ENCODE results near the gene PLEKHS1.
"Not testable (repeated sequence)": the region's sequence is repeated elsewhere in the genome, so short reads cannot be mapped to it uniquely, and the experiment has no call there.

Gene PLEKHS1

DNA sequence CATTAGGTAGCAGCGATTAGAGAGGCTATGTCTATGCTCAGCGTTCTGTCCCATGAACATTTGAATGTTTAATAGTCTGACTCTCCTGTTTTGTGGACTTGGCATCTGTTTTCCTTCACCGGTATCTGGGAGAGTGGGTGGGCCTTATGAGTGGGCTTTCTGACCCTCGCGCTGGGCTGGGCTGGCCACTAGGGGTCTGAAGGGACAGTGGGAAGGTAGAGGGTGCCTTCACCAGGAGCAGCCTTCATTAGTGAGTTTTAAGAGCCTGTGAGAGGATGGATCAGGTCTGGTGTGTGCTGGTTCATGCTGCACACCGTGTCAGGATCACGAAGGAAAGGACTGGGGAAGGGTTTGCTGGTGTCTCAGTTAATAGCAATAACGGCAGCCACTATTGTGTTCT, 69.0 kb downstream of the PLEKHS1 start:
- H3K27me3 ChIP-seq (replicated peaks; ENCODE audit: control insufficient read depth, insufficient read depth, low read length, poor library complexity, severe bottlenecking), result no peaks in the 10 kb centered on the region
- H3K27ac ChIP-seq (ENCODE audit: insufficient read depth, low read length, poor library complexity, severe bottlenecking), result no peak overlapping the region
- no peaks in the 10 kb centered on the region for H3K9me3 ChIP-seq (ENCODE audit: control insufficient read depth, low read length)
- no peak overlapping the region for H3K4me3 ChIP-seq (ENCODE audit: insufficient read depth, low read depth, low read length, poor library complexity, severe bottlenecking)
- no peaks in the 10 kb centered on the region for H3K36me3 ChIP-seq (ENCODE audit: control insufficient read depth, insufficient read depth, low read length)
- H3K4me1 ChIP-seq (ENCODE audit: control insufficient read depth, insufficient read depth, low read length, poor library complexity, severe bottlenecking), result no peaks in the 10 kb centered on the region
- DNase-seq, result no peak

DNA sequence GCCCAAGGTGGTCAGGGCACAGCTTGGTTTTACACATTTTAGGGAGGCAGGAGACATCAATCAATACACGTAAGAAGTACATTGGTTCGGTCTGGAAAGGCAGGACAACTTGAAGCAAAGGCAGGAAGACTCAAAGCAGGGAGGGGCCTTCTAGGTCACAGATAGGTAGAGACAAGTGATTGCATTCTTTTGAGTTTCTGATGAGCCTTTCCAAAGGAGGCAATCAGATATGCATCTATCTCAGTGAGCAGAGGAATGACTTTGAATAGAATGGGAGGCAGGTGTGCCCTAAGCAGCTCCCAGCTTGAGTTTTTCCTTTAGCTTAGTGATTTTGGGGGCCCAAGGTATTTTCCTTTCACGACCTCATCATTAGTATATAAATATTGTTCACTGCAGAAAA, 69.8 kb downstream of the PLEKHS1 start:
- not testable (repeated sequence) for H3K4me1 ChIP-seq (ENCODE audit: control insufficient read depth, insufficient read depth, low read length, poor library complexity, severe bottlenecking); H3K9me3 ChIP-seq (ENCODE audit: control insufficient read depth, low read length); H3K27ac ChIP-seq (ENCODE audit: insufficient read depth, low read length, poor library complexity, severe bottlenecking); H3K4me3 ChIP-seq (ENCODE audit: insufficient read depth, low read depth, low read length, poor library complexity, severe bottlenecking); DNase-seq; H3K36me3 ChIP-seq (ENCODE audit: control insufficient read depth, insufficient read depth, low read length); H3K27me3 ChIP-seq (replicated peaks; ENCODE audit: control insufficient read depth, insufficient read depth, low read length, poor library complexity, severe bottlenecking)

DNA sequence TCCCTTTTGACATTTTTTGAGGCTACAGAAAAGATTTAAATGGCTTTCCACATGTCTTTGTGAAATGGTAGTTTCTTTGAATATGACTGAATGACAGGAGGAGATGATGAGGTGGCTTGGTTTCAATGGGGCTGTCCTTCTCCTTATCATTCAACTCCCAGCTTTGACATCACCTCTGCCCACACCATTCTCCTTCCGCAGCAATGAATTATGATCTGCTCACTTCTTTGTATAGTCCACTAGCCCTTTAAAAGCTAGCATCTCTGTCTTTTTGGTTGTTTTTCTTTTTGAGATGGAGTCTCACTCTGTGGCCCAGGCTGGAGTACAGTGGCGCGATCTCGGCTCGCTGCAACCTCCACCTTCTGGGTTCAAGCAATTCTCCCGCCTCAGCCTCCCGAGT, 70.7 kb downstream of the PLEKHS1 start:
- no peak overlapping the region for H3K4me3 ChIP-seq (ENCODE audit: insufficient read depth, low read depth, low read length, poor library complexity, severe bottlenecking)
- H3K9me3 ChIP-seq (ENCODE audit: control insufficient read depth, low read length), result no peaks in the 10 kb centered on the region
- no peak overlapping the region for H3K27ac ChIP-seq (ENCODE audit: insufficient read depth, low read length, poor library complexity, severe bottlenecking)
- H3K4me1 ChIP-seq (ENCODE audit: control insufficient read depth, insufficient read depth, low read length, poor library complexity, severe bottlenecking), result no peaks in the 10 kb centered on the region
- DNase-seq, result no peak
- no peaks in the 10 kb centered on the region for H3K36me3 ChIP-seq (ENCODE audit: control insufficient read depth, insufficient read depth, low read length)
- no peaks in the 10 kb centered on the region for H3K27me3 ChIP-seq (replicated peaks; ENCODE audit: control insufficient read depth, insufficient read depth, low read length, poor library complexity, severe bottlenecking)

DNA sequence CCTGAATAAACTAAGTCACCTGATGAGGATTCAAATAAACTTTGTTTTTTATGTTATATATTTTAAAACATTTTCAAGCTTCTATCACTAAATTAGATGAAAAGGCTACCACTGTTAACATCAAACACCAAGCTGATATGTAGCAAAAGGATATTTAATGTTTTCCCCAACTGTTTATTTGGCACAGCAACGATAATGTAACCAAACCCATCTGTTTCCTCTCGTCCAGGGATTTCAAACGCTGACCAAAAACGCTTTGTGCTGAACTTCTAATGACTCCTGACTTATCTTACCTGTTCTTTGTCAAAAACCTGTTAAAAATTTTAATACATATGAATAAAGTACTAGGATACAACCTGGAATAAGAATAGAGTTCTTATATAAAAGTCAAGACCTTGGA, 71.9 kb downstream of the PLEKHS1 start:
- Histone ChIP-seq H3K27ac (ENCODE audit: insufficient read depth, low read length, poor library complexity, severe bottlenecking) (no peak overlapping the region), H3K4me3 (ENCODE audit: insufficient read depth, low read depth, low read length, poor library complexity, severe bottlenecking) (no peak overlapping the region), H3K27me3 (replicated peaks; ENCODE audit: control insufficient read depth, insufficient read depth, low read length, poor library complexity, severe bottlenecking) (no peaks in the 10 kb centered on the region), H3K4me1 (ENCODE audit: control insufficient read depth, insufficient read depth, low read length, poor library complexity, severe bottlenecking) (no peaks in the 10 kb centered on the region), H3K9me3 (ENCODE audit: control insufficient read depth, low read length) (no peaks in the 10 kb centered on the region), H3K36me3 (ENCODE audit: control insufficient read depth, insufficient read depth, low read length) (no peaks in the 10 kb centered on the region)
- DNase-seq, result no peak

- Histone ChIP-seq H3K27me3 (replicated peaks; ENCODE audit: control insufficient read depth, insufficient read depth, low read length, poor library complexity, severe bottlenecking) (no peaks in the 10 kb centered on the region), H3K27ac (ENCODE audit: insufficient read depth, low read length, poor library complexity, severe bottlenecking) (no peak overlapping the region), H3K36me3 (ENCODE audit: control insufficient read depth, insufficient read depth, low read length) (no peaks in the 10 kb centered on the region), H3K4me1 (ENCODE audit: control insufficient read depth, insufficient read depth, low read length, poor library complexity, severe bottlenecking) (no peaks in the 10 kb centered on the region), H3K9me3 (ENCODE audit: control insufficient read depth, low read length) (no peaks in the 10 kb centered on the region), H3K4me3 (ENCODE audit: insufficient read depth, low read depth, low read length, poor library complexity, severe bottlenecking) (no peak overlapping the region)
- DNase-seq, result no peak
Measured at GRCh38 chr10:113825791-113826190, 74.3 kb downstream of the PLEKHS1 start.

- not testable (repeated sequence) for DNase-seq; H3K27me3 ChIP-seq (replicated peaks; ENCODE audit: control insufficient read depth, insufficient read depth, low read length, poor library complexity, severe bottlenecking); H3K4me3 ChIP-seq (ENCODE audit: insufficient read depth, low read depth, low read length, poor library complexity, severe bottlenecking); H3K4me1 ChIP-seq (ENCODE audit: control insufficient read depth, insufficient read depth, low read length, poor library complexity, severe bottlenecking); H3K36me3 ChIP-seq (ENCODE audit: control insufficient read depth, insufficient read depth, low read length); H3K9me3 ChIP-seq (ENCODE audit: control insufficient read depth, low read length); H3K27ac ChIP-seq (ENCODE audit: insufficient read depth, low read length, poor library complexity, severe bottlenecking)
Measured at GRCh38 chr10:113828567-113828966, 77.1 kb downstream of the PLEKHS1 start.

All from effector memory CD4-positive, alpha-beta T cell (primary cell).